Peyer's patch (tissue), 4 donors: ENCODE data around the gene UBR7. TPM values are rescaled to one million over a fixed set of nuclear protein-coding genes. Genes with fewer than 3 reads are reported as not detected.
"Not testable (repeated sequence)": the region's sequence is repeated elsewhere in the genome, so short reads cannot be mapped to it uniquely, and the experiment has no call there.

Experiments
- DNase-seq, 3 donors: peaks; one replicate each; pipeline ENCODE4 v3.0.0-alpha.2; 2017 to 2019
- H3K27ac ChIP-seq, 4 donors: fragments of 200-600 bp; sonication (generic); one replicate each; pipeline ENCODE4 v1.5.1; 2016 to 2019
- H3K27me3 ChIP-seq, 2 donors: fragments of 200-600 bp; sonication (generic); one replicate each; pipeline ENCODE4 v1.5.1; 2019
- H3K36me3 ChIP-seq, 3 donors: fragments of 200-600 bp; sonication (generic); one replicate each; pipeline ENCODE4 v1.5.1; 2016 to 2019
- H3K4me1 ChIP-seq, 4 donors: fragments of 200-600 bp; sonication (generic); one replicate each; pipeline ENCODE4 v1.5.1; 2016 to 2019
- H3K4me3 ChIP-seq, 4 donors: fragments of 200-600 bp; sonication (generic); 1 replicate in 3 of 4; 2 replicates in 1 of 4; pipeline ENCODE4 v1.5.1; 2016 to 2019; ENCODE audit warnings: mild to moderate bottlenecking in 1 of 4
- H3K9me3 ChIP-seq, 4 donors: fragments of 200-600 bp; sonication (generic); one replicate each; pipeline ENCODE4 v1.5.1; 2016 to 2019; ENCODE audit warnings: mild to moderate bottlenecking in 1 of 4
- POLR2A ChIP-seq, 2 donors: fragments of 450-650 bp; IDR thresholded peaks; one replicate each; pipeline ENCODE4 v1.5.1; 2017; ENCODE audit warnings: antibody characterized with exemption in 2 of 2, mild to moderate bottlenecking in 2 of 2, moderate library complexity in 2 of 2
- total RNA-seq, 4 donors: library from RNA; depleted of rRNA; stranded (reverse); fragments of >200 nt; gene quantifications; one replicate each; pipeline ENCODE4 v1.1.0, GENCODE V29; 2016
- TF ChIP-seq, protein P1 (sequence below), 6 experiments: fragments of 450-650 bp in 4 of 6; fragments of 200-600 bp in 2 of 6; sonication (generic) in 1 of 6; IDR thresholded peaks; one replicate each; pipeline ENCODE4 v1.5.1; 2017 to 2019; ENCODE audit warnings: antibody characterized with exemption in 6 of 6, mild to moderate bottlenecking in 3 of 6, moderate library complexity in 1 of 6

UBR7 gene, protein sequence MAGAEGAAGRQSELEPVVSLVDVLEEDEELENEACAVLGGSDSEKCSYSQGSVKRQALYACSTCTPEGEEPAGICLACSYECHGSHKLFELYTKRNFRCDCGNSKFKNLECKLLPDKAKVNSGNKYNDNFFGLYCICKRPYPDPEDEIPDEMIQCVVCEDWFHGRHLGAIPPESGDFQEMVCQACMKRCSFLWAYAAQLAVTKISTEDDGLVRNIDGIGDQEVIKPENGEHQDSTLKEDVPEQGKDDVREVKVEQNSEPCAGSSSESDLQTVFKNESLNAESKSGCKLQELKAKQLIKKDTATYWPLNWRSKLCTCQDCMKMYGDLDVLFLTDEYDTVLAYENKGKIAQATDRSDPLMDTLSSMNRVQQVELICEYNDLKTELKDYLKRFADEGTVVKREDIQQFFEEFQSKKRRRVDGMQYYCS
- total RNA-seq = 10 to 100 TPM; 13.7 to 20.2 (median 15.8) TPM

DNA sequence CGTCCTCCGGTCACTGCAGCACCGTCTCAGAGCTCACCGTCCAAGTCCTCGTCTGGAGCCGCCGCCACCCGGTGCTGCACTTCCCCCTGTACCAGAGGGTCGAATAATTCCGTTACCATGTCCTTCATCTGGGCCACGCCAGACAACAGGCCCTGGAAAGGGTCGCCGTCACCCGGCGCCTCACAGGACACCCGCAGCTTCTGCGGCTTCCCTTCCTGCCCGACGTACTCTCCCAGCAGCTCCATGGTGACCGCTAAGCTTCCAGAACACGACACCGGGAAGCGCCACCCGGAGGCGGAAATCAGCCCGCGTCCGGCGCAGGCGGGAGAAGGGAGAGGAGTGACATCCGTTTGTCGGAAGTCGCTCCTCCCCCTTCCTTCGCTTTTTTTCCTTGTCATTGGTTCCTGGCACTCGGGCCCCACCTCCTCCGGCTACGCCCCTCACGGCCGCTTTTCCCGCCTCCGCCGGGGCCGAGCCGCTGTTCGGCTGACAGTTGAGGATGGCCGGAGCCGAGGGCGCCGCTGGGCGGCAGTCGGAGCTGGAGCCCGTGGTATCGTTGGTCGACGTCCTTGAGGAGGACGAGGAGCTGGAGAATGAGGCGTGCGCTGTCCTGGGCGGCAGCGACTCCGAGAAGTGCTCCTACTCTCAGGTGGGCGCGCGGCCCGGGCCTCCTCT lies at the start of gene UBR7, which contains the start of gene GON7:
Gene UBR7, plus strand, starts transcription at position 464 of the 675 bp plus-strand sequence. Its CDS starts 36 bp downstream, at position 500.
Gene GON7, minus strand, starts transcription at position 273 of the 675 bp plus-strand sequence. Its CDS starts 28 bp downstream, at position 245.
- Histone ChIP-seq H3K9me3 (no peaks in the 10 kb centered on the region), H3K4me3 (peak within 1 kb of the TSS; percentile 66 to 91 (median 76)), H3K27me3 (no peaks in the 10 kb centered on the region), H3K27ac (peak within 1 kb of the TSS; percentile 72 to 83 (median 81)), H3K4me1 (peaks cover 0 to 28% (median 5%) of the 10 kb centered on the region in 4 donors), H3K36me3 (peaks cover 0 to 16% (median 0%) of the 10 kb centered on the region in 3 donors)
- peak; percentile 65 to 76 for TF ChIP-seq POLR2A (IDR thresholded peaks at IDR 0.05)
- TF ChIP-seq, protein P1, sequence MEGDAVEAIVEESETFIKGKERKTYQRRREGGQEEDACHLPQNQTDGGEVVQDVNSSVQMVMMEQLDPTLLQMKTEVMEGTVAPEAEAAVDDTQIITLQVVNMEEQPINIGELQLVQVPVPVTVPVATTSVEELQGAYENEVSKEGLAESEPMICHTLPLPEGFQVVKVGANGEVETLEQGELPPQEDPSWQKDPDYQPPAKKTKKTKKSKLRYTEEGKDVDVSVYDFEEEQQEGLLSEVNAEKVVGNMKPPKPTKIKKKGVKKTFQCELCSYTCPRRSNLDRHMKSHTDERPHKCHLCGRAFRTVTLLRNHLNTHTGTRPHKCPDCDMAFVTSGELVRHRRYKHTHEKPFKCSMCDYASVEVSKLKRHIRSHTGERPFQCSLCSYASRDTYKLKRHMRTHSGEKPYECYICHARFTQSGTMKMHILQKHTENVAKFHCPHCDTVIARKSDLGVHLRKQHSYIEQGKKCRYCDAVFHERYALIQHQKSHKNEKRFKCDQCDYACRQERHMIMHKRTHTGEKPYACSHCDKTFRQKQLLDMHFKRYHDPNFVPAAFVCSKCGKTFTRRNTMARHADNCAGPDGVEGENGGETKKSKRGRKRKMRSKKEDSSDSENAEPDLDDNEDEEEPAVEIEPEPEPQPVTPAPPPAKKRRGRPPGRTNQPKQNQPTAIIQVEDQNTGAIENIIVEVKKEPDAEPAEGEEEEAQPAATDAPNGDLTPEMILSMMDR (IDR thresholded peaks at IDR 0.05) = peak in 3 of 6 experiments; percentile 54 to 59 (median 57)
- peak; percentile 89 to 97 (median 97) for DNase-seq

DNA sequence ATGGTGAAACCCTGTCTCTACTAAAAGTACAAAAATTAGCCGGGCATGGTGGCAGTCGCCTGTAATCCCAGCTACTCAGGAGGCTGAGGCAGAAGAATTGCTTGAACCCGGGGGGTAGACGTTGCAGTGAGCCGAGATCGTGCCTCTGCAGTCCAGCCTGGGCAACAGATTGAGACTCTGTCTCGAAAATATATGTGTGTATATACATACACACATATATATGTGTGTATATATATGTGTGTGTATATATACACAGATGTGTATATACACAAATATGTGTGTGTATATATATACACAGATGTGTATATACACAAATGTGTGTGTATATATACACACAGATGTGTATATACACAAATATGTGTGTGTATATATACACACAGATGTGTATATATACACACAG lies 48.7 kb upstream of the UBR7 start:
- H3K4me1 ChIP-seq, H3K36me3 ChIP-seq, H3K27me3 ChIP-seq, DNase-seq, H3K9me3 ChIP-seq, H3K27ac ChIP-seq, H3K4me3 ChIP-seq: not testable (repeated sequence)

DNA sequence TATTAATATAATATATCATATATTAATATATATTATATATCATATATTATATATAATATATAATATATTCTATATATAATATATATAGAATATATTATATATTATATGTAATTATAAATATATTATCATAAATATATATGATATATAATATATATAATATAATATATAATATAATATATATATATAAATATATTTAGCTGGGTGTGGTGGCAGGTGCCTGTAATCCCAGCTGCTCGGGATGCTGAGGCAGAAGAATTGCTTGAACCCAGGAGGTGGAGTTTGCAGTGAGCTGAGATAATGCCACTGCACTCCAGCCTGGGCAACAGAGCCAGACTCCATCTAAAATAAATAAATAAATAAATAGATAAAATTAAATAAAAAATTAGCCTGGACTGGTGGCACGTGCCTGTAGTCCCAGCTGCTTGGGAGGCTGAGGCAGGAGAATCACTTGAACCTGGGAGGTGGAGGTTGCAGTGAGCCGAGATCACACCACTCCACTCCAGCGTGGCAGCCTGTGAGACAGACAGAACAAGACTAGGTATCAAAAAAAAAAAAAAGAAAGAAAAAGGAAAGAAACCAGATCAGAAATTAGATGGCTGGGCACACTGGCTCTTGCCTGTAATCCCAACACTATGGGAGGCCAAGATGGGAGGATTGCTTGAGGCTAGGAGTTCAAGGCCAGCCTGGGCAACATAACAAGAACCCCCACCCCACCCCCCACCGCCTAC lies 47.3 kb upstream of the UBR7 start:
- H3K27ac ChIP-seq, DNase-seq, H3K36me3 ChIP-seq, H3K9me3 ChIP-seq, H3K27me3 ChIP-seq, H3K4me3 ChIP-seq, H3K4me1 ChIP-seq: not testable (repeated sequence)

DNA sequence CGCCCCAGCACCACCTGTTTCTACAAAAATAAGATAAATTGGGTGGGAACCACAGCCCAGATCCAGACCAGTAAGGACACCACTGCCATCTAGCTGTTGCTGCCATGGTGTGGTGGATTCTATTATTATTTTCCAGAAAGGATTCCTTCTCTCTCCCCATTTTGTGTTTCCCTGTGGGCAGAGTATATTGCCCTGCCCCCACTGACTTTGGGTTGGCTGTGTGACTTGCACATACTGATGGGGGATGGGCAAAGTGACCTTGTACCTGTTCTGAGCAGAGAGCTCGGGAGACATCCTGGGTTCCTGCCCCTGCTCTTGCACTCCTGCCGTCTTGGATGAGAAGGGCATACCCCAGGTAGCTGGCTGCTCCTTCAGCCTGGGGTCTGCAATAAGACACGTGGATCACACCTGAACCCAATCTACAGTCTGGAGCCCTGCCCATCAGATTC lies 46.7 kb upstream of the UBR7 start:
- H3K36me3 ChIP-seq = no peaks in the 10 kb centered on the region
- no peak overlapping the region for H3K27ac ChIP-seq
- H3K4me1 ChIP-seq = no peaks in the 10 kb centered on the region
- TF ChIP-seq POLR2A (IDR thresholded peaks at IDR 0.05) = no peak
- TF ChIP-seq, protein P1 (IDR thresholded peaks at IDR 0.05) = peak in 3 of 6 experiments; percentile 26 to 41 (median 39)
- DNase-seq = no peak
- no peaks in the 10 kb centered on the region for H3K27me3 ChIP-seq
- no peaks in the 10 kb centered on the region for H3K9me3 ChIP-seq
- H3K4me3 ChIP-seq = no peak overlapping the region

DNA sequence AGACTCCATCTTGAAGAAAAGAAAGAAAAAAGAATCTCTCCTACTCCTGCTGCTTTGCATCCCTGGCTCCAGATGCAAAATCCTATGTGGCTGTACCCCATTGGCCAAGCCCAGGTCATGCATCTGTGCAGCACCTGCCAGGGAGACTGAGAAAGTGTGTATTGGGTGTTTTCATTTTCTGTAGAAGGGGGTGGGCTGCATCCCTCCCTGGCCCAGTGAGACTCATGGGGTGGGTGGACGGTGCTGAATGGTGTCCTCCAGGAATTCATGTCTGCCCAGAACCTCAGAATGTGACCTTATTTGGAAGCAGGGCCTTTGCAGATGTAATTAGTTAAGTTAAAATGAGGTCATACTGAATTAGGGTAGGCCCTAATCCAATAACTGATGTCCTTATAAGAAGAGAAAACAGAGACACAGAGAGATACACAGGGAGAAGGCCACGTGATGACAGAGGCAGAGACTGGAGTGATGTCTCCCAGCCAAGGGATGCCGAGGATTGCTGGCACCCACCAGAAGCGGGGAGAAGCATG lies 45.6 kb upstream of the UBR7 start:
- no peak for TF ChIP-seq POLR2A (IDR thresholded peaks at IDR 0.05)
- TF ChIP-seq, protein P1 (IDR thresholded peaks at IDR 0.05) = no peak
- H3K4me3 ChIP-seq = no peak overlapping the region
- H3K27ac ChIP-seq = no peak overlapping the region
- H3K9me3 ChIP-seq = no peaks in the 10 kb centered on the region
- H3K4me1 ChIP-seq = no peaks in the 10 kb centered on the region
- no peaks in the 10 kb centered on the region for H3K27me3 ChIP-seq
- no peaks in the 10 kb centered on the region for H3K36me3 ChIP-seq
- no peak for DNase-seq

DNA sequence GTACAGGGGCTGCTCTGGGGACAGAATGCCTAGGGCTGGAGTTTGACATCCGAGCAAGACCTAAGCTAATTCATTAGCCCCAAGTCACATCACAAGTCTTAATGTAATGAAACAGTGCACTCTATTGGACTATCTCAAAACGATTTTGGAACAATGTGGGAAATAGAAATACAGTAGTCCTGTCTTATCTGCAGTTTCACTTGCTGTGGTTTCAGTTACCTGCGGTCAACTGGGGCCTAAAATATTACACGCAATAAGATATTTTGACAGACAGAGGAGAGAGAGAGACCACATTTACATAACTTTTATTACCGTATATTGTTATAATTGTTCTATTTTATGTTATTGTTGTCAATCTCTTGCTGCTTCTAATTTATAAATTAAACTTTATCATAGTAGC lies 43.5 kb upstream of the UBR7 start:
- Histone ChIP-seq H3K4me3 (no peak overlapping the region), H3K9me3 (no peaks in the 10 kb centered on the region), H3K27ac (no peak overlapping the region), H3K27me3 (no peaks in the 10 kb centered on the region), H3K36me3 (no peaks in the 10 kb centered on the region), H3K4me1 (no peaks in the 10 kb centered on the region)
- no peak for TF ChIP-seq POLR2A (IDR thresholded peaks at IDR 0.05)
- TF ChIP-seq, protein P1 (IDR thresholded peaks at IDR 0.05) = no peak
- no peak for DNase-seq

DNA sequence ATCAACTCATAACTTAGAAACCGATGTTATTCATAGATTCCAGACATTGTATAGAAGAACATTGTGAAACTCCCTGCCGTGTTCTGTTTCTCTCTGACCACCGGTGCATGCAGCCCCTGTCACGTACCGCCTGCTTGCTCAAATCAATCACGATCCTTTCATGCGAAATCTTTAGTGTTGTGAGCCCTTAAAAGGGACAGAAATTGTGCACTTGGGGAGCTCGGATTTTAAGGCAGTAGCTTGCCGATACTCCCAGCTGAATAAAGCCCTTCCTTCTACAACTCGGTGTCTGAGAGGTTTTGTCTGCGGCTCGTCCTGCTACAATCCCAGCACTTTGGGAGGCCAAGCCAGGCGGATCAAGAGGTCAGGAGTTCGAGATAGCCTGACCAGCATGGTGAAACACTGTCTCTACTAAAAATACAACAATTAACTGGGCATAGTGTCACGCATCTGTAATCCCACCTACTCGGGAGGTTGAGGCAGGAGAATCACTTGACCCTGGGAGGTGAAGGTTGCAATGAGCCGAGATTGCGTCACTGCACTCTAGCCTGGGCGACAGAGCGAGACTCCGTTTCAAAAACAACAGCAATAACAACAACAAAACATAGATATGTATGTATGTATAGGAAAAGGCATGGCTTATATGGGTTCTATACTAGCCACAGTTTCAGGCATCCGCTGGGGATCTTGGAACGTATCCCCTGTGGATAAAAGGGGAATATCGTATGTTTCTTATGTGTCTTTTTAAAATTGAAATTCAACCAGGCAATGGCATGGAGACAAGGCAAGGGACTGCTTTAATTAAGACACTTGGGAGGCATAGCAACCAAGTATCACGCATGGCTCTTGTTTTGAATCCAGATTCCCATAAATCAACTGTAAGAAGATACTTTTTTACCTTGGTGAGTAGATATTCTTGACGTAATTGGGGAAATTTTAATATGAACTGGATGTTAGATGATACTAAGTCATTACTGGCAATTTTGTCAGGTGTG lies 41.5 kb upstream of the UBR7 start:
- not testable (repeated sequence) for H3K4me1 ChIP-seq, H3K9me3 ChIP-seq, H3K27ac ChIP-seq, DNase-seq, H3K4me3 ChIP-seq, H3K27me3 ChIP-seq, H3K36me3 ChIP-seq

DNA sequence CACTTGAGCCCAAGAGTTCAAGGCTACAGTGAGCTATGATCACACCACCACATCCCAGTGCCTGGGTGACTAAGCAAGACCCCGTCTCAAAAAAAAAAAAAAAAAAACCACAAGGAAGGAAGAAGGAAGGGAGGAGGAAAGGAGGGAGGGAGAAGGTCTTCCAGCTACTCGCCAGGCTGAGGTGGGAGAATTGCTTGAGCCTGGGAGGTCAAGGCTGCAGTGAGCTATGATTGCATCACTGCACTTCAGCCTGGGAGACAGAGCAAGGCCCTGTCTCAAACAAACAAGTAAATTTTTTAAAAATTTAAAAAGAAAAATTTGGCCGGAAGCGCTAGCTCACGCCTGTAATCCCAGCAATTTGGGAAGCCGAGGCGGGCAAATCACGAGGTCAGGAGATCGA lies 38.4 kb upstream of the UBR7 start:
- not testable (repeated sequence) for H3K36me3 ChIP-seq, H3K27me3 ChIP-seq, H3K4me1 ChIP-seq, DNase-seq, H3K4me3 ChIP-seq, H3K9me3 ChIP-seq, H3K27ac ChIP-seq
